Measurements from ENCODE around the gene ARPIN. TPM values are rescaled to one million over a fixed set of nuclear protein-coding genes. Genes with fewer than 3 reads are reported as not detected.
"Not testable (repeated sequence)": the region's sequence is repeated elsewhere in the genome, so short reads cannot be mapped to it uniquely, and the experiment has no call there.

The ARPIN gene
- total RNA-seq, 1 experiment from 2014 or later, result 8.8 TPM

DNA sequence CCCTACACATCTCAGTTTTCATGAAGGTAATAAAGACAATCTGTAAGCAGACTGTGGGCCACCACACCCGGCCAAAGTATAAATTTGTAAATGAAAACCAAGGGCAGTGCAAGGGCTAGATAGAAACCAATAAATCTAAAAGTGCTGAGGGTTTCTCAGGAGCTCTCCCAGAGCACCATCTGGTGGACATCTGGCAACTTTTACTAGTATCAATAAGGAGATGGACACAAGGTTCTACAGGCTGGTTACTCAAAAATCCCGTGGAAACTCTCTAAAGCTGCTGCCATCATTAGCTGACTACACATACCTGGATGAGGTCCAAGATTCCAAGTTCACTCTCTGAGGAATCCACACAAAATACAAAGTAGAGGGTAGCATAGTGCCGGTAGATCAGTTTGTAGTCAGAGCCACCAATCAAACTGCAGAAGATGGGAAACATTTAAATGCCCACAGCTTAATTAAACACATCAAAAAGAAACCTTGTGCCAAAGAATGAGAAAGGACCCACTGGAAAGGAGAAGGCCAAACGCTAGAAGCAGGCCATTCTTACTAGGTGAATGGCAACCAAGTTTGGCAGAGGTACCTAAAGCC is 24.4 kb downstream of the ARPIN start:
- ChIA-PET POLR2A (interaction anchor here (0.6 to 0.7 kb wide), 2 partner anchors 28 to 127 kb away, joined by 3 to 4 read pairs; no protein-coding TSS in a partner anchor), CTCF (interaction anchor here (0.7 to 4.4 kb wide), 14 partner anchors 10 to 241 kb away, joined by 3 to 50 read pairs (median 4); no protein-coding TSS in a partner anchor), RAD21 (ENCODE audit: low non-redundant PET in 1 of 2, low total read pairs in 2 of 2, uncharacterized antibody in 2 of 2, unreplicated experiment in 2 of 2) (interaction anchor here (0.7 to 2.1 kb wide), 5 partner anchors 127 to 148 kb away, joined by 3 to 11 read pairs (median 5); no protein-coding TSS in a partner anchor)
- ATAC-seq (peak; percentile 77), DNase-seq (ENCODE audit: low read depth, low spot score) (peak; percentile 48)
- TF ChIP-seq RAD21 (IDR thresholded peaks at IDR 0.05; ENCODE audit: low read depth), result peak; percentile 82
- no peak for TF ChIP-seq ELF1 (IDR thresholded peaks at IDR 0.05; ENCODE audit: borderline replicate concordance, low read depth)
- TF ChIP-seq, protein P1, sequence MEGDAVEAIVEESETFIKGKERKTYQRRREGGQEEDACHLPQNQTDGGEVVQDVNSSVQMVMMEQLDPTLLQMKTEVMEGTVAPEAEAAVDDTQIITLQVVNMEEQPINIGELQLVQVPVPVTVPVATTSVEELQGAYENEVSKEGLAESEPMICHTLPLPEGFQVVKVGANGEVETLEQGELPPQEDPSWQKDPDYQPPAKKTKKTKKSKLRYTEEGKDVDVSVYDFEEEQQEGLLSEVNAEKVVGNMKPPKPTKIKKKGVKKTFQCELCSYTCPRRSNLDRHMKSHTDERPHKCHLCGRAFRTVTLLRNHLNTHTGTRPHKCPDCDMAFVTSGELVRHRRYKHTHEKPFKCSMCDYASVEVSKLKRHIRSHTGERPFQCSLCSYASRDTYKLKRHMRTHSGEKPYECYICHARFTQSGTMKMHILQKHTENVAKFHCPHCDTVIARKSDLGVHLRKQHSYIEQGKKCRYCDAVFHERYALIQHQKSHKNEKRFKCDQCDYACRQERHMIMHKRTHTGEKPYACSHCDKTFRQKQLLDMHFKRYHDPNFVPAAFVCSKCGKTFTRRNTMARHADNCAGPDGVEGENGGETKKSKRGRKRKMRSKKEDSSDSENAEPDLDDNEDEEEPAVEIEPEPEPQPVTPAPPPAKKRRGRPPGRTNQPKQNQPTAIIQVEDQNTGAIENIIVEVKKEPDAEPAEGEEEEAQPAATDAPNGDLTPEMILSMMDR (IDR thresholded peaks at IDR 0.05 in 2 of 3, conservative IDR thresholded peaks at IDR 0.05 in 1 of 3; ENCODE audit: borderline replicate concordance in 1 of 3, insufficient read depth in 1 of 3, low read depth in 2 of 3, low read length in 2 of 3), result peak; percentile 57 to 73 (median 61)
- TF ChIP-seq, protein P2, sequence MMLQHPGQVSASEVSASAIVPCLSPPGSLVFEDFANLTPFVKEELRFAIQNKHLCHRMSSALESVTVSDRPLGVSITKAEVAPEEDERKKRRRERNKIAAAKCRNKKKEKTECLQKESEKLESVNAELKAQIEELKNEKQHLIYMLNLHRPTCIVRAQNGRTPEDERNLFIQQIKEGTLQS (IDR thresholded peaks at IDR 0.05), result no peak
- TF ChIP-seq POLR2AphosphoS5 (IDR thresholded peaks at IDR 0.05; ENCODE audit: low read depth, low read length), result no peak
- no peak overlapping the region for H3K27ac ChIP-seq (ENCODE audit: low read depth, low read length)
- H3K4me3 ChIP-seq (replicated peaks in 1 of 2; ENCODE audit: low read depth in 1 of 2, low read length in 2 of 2), result no peak overlapping the region
- peaks cover 0 to 5% of the 10 kb centered on the region in 2 experiments; a peak in 1 of 4 replicates for H3K4me1 ChIP-seq (ENCODE audit: control insufficient read depth in 1 of 2, insufficient read depth in 2 of 2, low read length in 2 of 2)
- intact Hi-C loops (cut with micrococcal nuclease), result loop anchor here (1.0 kb wide), 1 partner anchor 128 kb away; no protein-coding TSS in a partner anchor
- BruUV-seq (replicated peaks), result no TSS peak
- H3K4me2 ChIP-seq (ENCODE audit: low read length), result no peak overlapping the region
- peaks cover 46% of the 10 kb centered on the region for H3K79me2 ChIP-seq (ENCODE audit: insufficient read depth, low read length)
- no peaks in the 10 kb centered on the region for H3K9me2 ChIP-seq (ENCODE audit: insufficient read depth)
- no peaks in the 10 kb centered on the region for H4K20me1 ChIP-seq (ENCODE audit: insufficient read depth)
- H3K9ac ChIP-seq (ENCODE audit: low read length), result no peak overlapping the region
- H3K27me3 ChIP-seq (ENCODE audit: insufficient read depth, low read length), result no peaks in the 10 kb centered on the region
- H3K9me3 ChIP-seq (ENCODE audit: control insufficient read depth in 1 of 2, insufficient read depth in 1 of 2, low read depth in 1 of 2, low read length in 2 of 2), result no peaks in the 10 kb centered on the region
- H2AFZ ChIP-seq (ENCODE audit: low read depth, low read length, poor library complexity, severe bottlenecking), result no peak overlapping the region
- peaks cover 18 to 19% of the 10 kb centered on the region in 2 experiments for H3K36me3 ChIP-seq (ENCODE audit: control insufficient read depth in 1 of 2, insufficient read depth in 2 of 2, low read length in 2 of 2)

DNA sequence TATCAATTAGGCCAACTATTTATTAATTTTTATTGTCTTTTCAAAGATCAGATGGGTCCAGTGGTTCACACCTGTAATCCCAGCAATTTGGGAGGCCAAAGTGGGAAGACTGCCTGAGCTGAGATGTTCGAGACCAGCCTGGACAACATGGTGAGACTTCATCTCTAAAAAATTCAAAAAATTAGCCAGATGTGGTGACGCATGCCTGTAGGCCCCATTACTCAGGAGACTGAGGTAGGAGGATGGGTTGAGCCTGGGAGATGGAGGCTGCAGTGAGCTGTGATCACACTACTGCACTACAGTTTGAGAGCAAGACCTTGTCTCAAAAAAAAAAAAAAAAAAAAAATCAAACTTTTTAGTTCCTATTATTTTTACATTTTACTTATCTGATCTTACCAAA is 27.1 kb downstream of the ARPIN start:
- DNase-seq (ENCODE audit: low read depth, low spot score) (no peak), ATAC-seq (no peak)
- POLR2A ChIA-PET, result no interaction called here
- H3K27ac ChIP-seq (ENCODE audit: low read depth, low read length), result no peak overlapping the region
- no peaks in the 10 kb centered on the region for H3K4me1 ChIP-seq (ENCODE audit: control insufficient read depth in 1 of 2, insufficient read depth in 2 of 2, low read length in 2 of 2)
- CTCF ChIA-PET, result interaction anchor here (0.9 to 3.0 kb wide), 2 partner anchors 11 to 124 kb away, joined by 3 to 15 read pairs; no protein-coding TSS in a partner anchor
- H2AFZ ChIP-seq (ENCODE audit: low read depth, low read length, poor library complexity, severe bottlenecking), result no peak overlapping the region
- RAD21 ChIA-PET (ENCODE audit: low non-redundant PET in 1 of 2, low total read pairs in 2 of 2, uncharacterized antibody in 2 of 2, unreplicated experiment in 2 of 2), result no interaction called here
- no peaks in the 10 kb centered on the region for H3K27me3 ChIP-seq (ENCODE audit: insufficient read depth, low read length)
- no peaks in the 10 kb centered on the region for H4K20me1 ChIP-seq (ENCODE audit: insufficient read depth)
- peaks cover 19 to 24% of the 10 kb centered on the region in 2 experiments for H3K36me3 ChIP-seq (ENCODE audit: control insufficient read depth in 1 of 2, insufficient read depth in 2 of 2, low read length in 2 of 2)
- no peak overlapping the region for H3K9ac ChIP-seq (ENCODE audit: low read length)
- no peaks in the 10 kb centered on the region for H3K9me2 ChIP-seq (ENCODE audit: insufficient read depth)
- H3K79me2 ChIP-seq (ENCODE audit: insufficient read depth, low read length), result peaks cover 20% of the 10 kb centered on the region
- intact Hi-C loops (cut with micrococcal nuclease), result no loop called here
- TF ChIP-seq JUND (IDR thresholded peaks at IDR 0.05), result no peak
- H3K9me3 ChIP-seq (ENCODE audit: control insufficient read depth in 1 of 2, insufficient read depth in 1 of 2, low read depth in 1 of 2, low read length in 2 of 2), result no peaks in the 10 kb centered on the region
- no peak overlapping the region for H3K4me3 ChIP-seq (replicated peaks in 1 of 2; ENCODE audit: low read depth in 1 of 2, low read length in 2 of 2)
- H3K4me2 ChIP-seq (ENCODE audit: low read length), result no peak overlapping the region
- BruUV-seq (replicated peaks), result no TSS peak

DNA sequence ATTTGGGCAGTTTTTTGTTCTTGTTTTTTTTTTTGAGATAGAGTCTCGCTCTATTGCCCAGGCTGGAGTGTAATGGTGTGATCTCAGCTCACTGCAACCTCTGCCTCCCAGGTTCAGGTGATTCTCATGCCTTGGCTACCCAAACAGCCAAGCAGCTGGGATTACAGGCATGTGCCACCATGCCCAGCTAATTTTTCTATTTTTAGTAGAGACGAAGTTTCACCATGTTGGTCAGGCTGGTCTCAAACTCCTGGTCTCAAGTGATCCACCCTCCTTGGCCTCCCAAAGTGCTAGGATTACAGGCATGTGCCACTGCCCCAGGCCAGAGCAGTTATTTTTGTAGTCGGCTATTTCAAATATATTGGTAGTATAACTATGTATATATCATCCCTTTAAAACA is 27.6 kb downstream of the ARPIN start:
- DNase-seq (ENCODE audit: low read depth, low spot score); POLR2A ChIA-PET; H3K27me3 ChIP-seq (ENCODE audit: insufficient read depth, low read length); H3K9me2 ChIP-seq (ENCODE audit: insufficient read depth); H3K4me2 ChIP-seq (ENCODE audit: low read length); H3K4me1 ChIP-seq (ENCODE audit: control insufficient read depth in 1 of 2, insufficient read depth in 2 of 2, low read length in 2 of 2); H2AFZ ChIP-seq (ENCODE audit: low read depth, low read length, poor library complexity, severe bottlenecking); intact Hi-C loops (cut with micrococcal nuclease); H3K27ac ChIP-seq (ENCODE audit: low read depth, low read length); H3K9ac ChIP-seq (ENCODE audit: low read length); H3K4me3 ChIP-seq (replicated peaks in 1 of 2; ENCODE audit: low read depth in 1 of 2, low read length in 2 of 2); RAD21 ChIA-PET (ENCODE audit: low non-redundant PET in 1 of 2, low total read pairs in 2 of 2, uncharacterized antibody in 2 of 2, unreplicated experiment in 2 of 2); ATAC-seq; BruUV-seq (replicated peaks); H3K9me3 ChIP-seq (ENCODE audit: control insufficient read depth in 1 of 2, insufficient read depth in 1 of 2, low read depth in 1 of 2, low read length in 2 of 2); H4K20me1 ChIP-seq (ENCODE audit: insufficient read depth): not testable (repeated sequence)
- Histone ChIP-seq H3K79me2 (ENCODE audit: insufficient read depth, low read length) (peaks cover 16% of the 10 kb centered on the region), H3K36me3 (ENCODE audit: control insufficient read depth in 1 of 2, insufficient read depth in 2 of 2, low read length in 2 of 2) (peaks cover 19 to 24% of the 10 kb centered on the region in 2 experiments)
- CTCF ChIA-PET, result interaction anchor here (0.9 to 3.0 kb wide), 2 partner anchors 10 to 124 kb away, joined by 3 to 15 read pairs; no protein-coding TSS in a partner anchor
